Measurements from ENCODE around the gene PPP6R1.

PPP6R1 gene

GRCh38 chr19:55228015-55228391 is 30.8 kb downstream of the PPP6R1 start:
- Histone ChIP-seq H2BK15ac (replicated peaks; ENCODE audit: low read depth) (no peak overlapping the region), H3K4me2 (ENCODE audit: low read length) (no peak overlapping the region), H3K79me1 (ENCODE audit: low read length) (no peaks in the 10 kb centered on the region), H3K27me3 (ENCODE audit: insufficient read depth, low read length, poor library complexity) (no peaks in the 10 kb centered on the region), H3K56ac (ENCODE audit: low read length) (no peak overlapping the region), H3K18ac (ENCODE audit: low read length) (no peak overlapping the region), H3K4me1 (ENCODE audit: control insufficient read depth, low read depth, low read length) (no peaks in the 10 kb centered on the region), H3K27ac (ENCODE audit: low read depth, low read length) (no peak overlapping the region), H4K8ac (ENCODE audit: low read depth, low read length) (no peak overlapping the region), H3K4me3 (ENCODE audit: low read length) (no peak overlapping the region), H4K5ac (ENCODE audit: low read length) (no peak overlapping the region), H3K79me2 (ENCODE audit: control insufficient read depth, insufficient read depth, low read length) (no peaks in the 10 kb centered on the region), H3K23ac (ENCODE audit: low read length) (no peak overlapping the region), H3K36me3 (ENCODE audit: control insufficient read depth, insufficient read depth, low read length) (peaks cover 14% of the 10 kb centered on the region), H2BK120ac (ENCODE audit: low read depth, low read length) (no peak overlapping the region), H2BK5ac (ENCODE audit: low read length) (no peak overlapping the region), H2AK5ac (ENCODE audit: low read length) (no peak overlapping the region), H3K4ac (ENCODE audit: low read depth, low read length) (no peak overlapping the region), H3K9ac (ENCODE audit: low read length) (no peak overlapping the region)
- no peak for DNase-seq
- WGBS (ENCODE audit: extremely low coverage, insufficient coverage, low lambda C conversion rate), result no CpG with 5 or more reads among the region's 17 CpGs

- Histone ChIP-seq H2BK5ac (ENCODE audit: low read length) (no peak overlapping the region), H4K5ac (ENCODE audit: low read length) (no peak overlapping the region), H3K36me3 (ENCODE audit: control insufficient read depth, insufficient read depth, low read length) (peaks cover 12% of the 10 kb centered on the region), H3K27me3 (ENCODE audit: insufficient read depth, low read length, poor library complexity) (no peaks in the 10 kb centered on the region), H3K56ac (ENCODE audit: low read length) (no peak overlapping the region), H3K27ac (ENCODE audit: low read depth, low read length) (no peak overlapping the region), H3K4me3 (ENCODE audit: low read length) (no peak overlapping the region), H4K8ac (ENCODE audit: low read depth, low read length) (no peak overlapping the region), H2BK120ac (ENCODE audit: low read depth, low read length) (no peak overlapping the region), H3K9ac (ENCODE audit: low read length) (no peak overlapping the region), H2BK15ac (replicated peaks; ENCODE audit: low read depth) (no peak overlapping the region), H3K18ac (ENCODE audit: low read length) (no peak overlapping the region), H3K4me1 (ENCODE audit: control insufficient read depth, low read depth, low read length) (no peaks in the 10 kb centered on the region), H3K23ac (ENCODE audit: low read length) (no peak overlapping the region), H3K79me1 (ENCODE audit: low read length) (no peaks in the 10 kb centered on the region), H3K79me2 (ENCODE audit: control insufficient read depth, insufficient read depth, low read length) (no peaks in the 10 kb centered on the region), H3K4me2 (ENCODE audit: low read length) (no peak overlapping the region), H2AK5ac (ENCODE audit: low read length) (no peak overlapping the region), H3K4ac (ENCODE audit: low read depth, low read length) (no peak overlapping the region)
- DNase-seq, result no peak
- WGBS (ENCODE audit: extremely low coverage, insufficient coverage, low lambda C conversion rate), result no CpG with 5 or more reads among the region's 25 CpGs
Measured at GRCh38 chr19:55227241-55228014, 31.4 kb downstream of the PPP6R1 start.

- no peak overlapping the region for H3K56ac ChIP-seq (ENCODE audit: low read length)
- no peak overlapping the region for H3K4me2 ChIP-seq (ENCODE audit: low read length)
- no CpG with 5 or more reads among the region's 18 CpGs for WGBS (ENCODE audit: extremely low coverage, insufficient coverage, low lambda C conversion rate)
- no peak overlapping the region for H3K4me3 ChIP-seq (ENCODE audit: low read length)
- no peak overlapping the region for H4K8ac ChIP-seq (ENCODE audit: low read depth, low read length)
- no peaks in the 10 kb centered on the region for H3K79me2 ChIP-seq (ENCODE audit: control insufficient read depth, insufficient read depth, low read length)
- no peak overlapping the region for H3K18ac ChIP-seq (ENCODE audit: low read length)
- H3K23ac ChIP-seq (ENCODE audit: low read length), result no peak overlapping the region
- H2BK120ac ChIP-seq (ENCODE audit: low read depth, low read length), result no peak overlapping the region
- no peak overlapping the region for H3K9ac ChIP-seq (ENCODE audit: low read length)
- no peak overlapping the region for H4K5ac ChIP-seq (ENCODE audit: low read length)
- no peak overlapping the region for H3K4ac ChIP-seq (ENCODE audit: low read depth, low read length)
- no peak overlapping the region for H2BK5ac ChIP-seq (ENCODE audit: low read length)
- H3K79me1 ChIP-seq (ENCODE audit: low read length), result no peaks in the 10 kb centered on the region
- no peaks in the 10 kb centered on the region for H3K27me3 ChIP-seq (ENCODE audit: insufficient read depth, low read length, poor library complexity)
- peaks cover 10% of the 10 kb centered on the region for H3K36me3 ChIP-seq (ENCODE audit: control insufficient read depth, insufficient read depth, low read length)
- no peaks in the 10 kb centered on the region for H3K4me1 ChIP-seq (ENCODE audit: control insufficient read depth, low read depth, low read length)
- no peak overlapping the region for H2BK15ac ChIP-seq (replicated peaks; ENCODE audit: low read depth)
- DNase-seq, result no peak
- no peak overlapping the region for H2AK5ac ChIP-seq (ENCODE audit: low read length)
- H3K27ac ChIP-seq (ENCODE audit: low read depth, low read length), result no peak overlapping the region
Measured at GRCh38 chr19:55226788-55227187, 32.0 kb downstream of the PPP6R1 start.

GRCh38 chr19:55226273-55226672 is 32.5 kb downstream of the PPP6R1 start:
- no peak overlapping the region for H4K5ac ChIP-seq (ENCODE audit: low read length)
- no peak overlapping the region for H3K9ac ChIP-seq (ENCODE audit: low read length)
- WGBS (ENCODE audit: extremely low coverage, insufficient coverage, low lambda C conversion rate), result no CpG with 5 or more reads among the region's 9 CpGs
- H3K18ac ChIP-seq (ENCODE audit: low read length), result no peak overlapping the region
- H3K36me3 ChIP-seq (ENCODE audit: control insufficient read depth, insufficient read depth, low read length), result peaks cover 9% of the 10 kb centered on the region
- no peaks in the 10 kb centered on the region for H3K27me3 ChIP-seq (ENCODE audit: insufficient read depth, low read length, poor library complexity)
- H3K27ac ChIP-seq (ENCODE audit: low read depth, low read length), result no peak overlapping the region
- H3K4ac ChIP-seq (ENCODE audit: low read depth, low read length), result no peak overlapping the region
- no peaks in the 10 kb centered on the region for H3K4me1 ChIP-seq (ENCODE audit: control insufficient read depth, low read depth, low read length)
- no peak overlapping the region for H2BK120ac ChIP-seq (ENCODE audit: low read depth, low read length)
- no peak overlapping the region for H2AK5ac ChIP-seq (ENCODE audit: low read length)
- H3K79me1 ChIP-seq (ENCODE audit: low read length), result no peaks in the 10 kb centered on the region
- H2BK5ac ChIP-seq (ENCODE audit: low read length), result no peak overlapping the region
- H4K8ac ChIP-seq (ENCODE audit: low read depth, low read length), result no peak overlapping the region
- DNase-seq, result no peak
- H3K4me3 ChIP-seq (ENCODE audit: low read length), result no peak overlapping the region
- H3K23ac ChIP-seq (ENCODE audit: low read length), result no peak overlapping the region
- H3K4me2 ChIP-seq (ENCODE audit: low read length), result no peak overlapping the region
- H3K79me2 ChIP-seq (ENCODE audit: control insufficient read depth, insufficient read depth, low read length), result no peaks in the 10 kb centered on the region
- H2BK15ac ChIP-seq (replicated peaks; ENCODE audit: low read depth), result no peak overlapping the region
- no peak overlapping the region for H3K56ac ChIP-seq (ENCODE audit: low read length)

DNA sequence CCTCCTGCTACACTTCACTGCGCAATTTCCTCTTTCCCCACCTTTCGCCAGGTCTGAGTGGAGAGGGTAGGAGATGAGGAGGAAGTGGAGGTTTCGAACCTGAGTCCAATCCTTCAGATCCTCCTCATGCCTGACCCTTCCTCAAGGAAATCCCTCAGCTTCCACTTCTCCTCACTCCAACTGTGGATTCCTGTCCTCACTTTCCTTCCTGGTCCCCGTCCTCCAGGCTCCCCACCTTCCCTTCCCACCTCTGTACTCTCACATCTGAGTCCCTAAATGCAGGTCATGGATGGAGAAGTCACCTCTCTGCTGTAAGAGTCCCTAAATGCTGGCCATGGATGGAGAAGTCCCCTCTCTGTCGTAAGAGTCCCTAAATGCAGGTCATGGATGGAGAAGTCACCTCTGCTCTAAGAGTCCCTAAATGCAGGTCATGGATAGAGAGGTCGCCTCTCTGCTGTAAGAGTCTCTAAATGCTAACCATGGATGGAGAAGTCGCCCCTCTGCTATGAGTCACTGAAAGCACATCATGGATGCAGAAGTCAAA is 33.3 kb downstream of the PPP6R1 start:
- Histone ChIP-seq H2BK120ac (ENCODE audit: low read depth, low read length) (no peak overlapping the region), H3K4ac (ENCODE audit: low read depth, low read length) (no peak overlapping the region), H3K79me1 (ENCODE audit: low read length) (no peaks in the 10 kb centered on the region), H3K27ac (ENCODE audit: low read depth, low read length) (no peak overlapping the region), H4K5ac (ENCODE audit: low read length) (no peak overlapping the region), H3K36me3 (ENCODE audit: control insufficient read depth, insufficient read depth, low read length) (peaks cover 5% of the 10 kb centered on the region), H3K27me3 (ENCODE audit: insufficient read depth, low read length, poor library complexity) (no peaks in the 10 kb centered on the region), H3K23ac (ENCODE audit: low read length) (no peak overlapping the region), H2BK15ac (replicated peaks; ENCODE audit: low read depth) (no peak overlapping the region), H2AK5ac (ENCODE audit: low read length) (no peak overlapping the region), H3K4me1 (ENCODE audit: control insufficient read depth, low read depth, low read length) (no peaks in the 10 kb centered on the region), H3K18ac (ENCODE audit: low read length) (no peak overlapping the region), H3K4me2 (ENCODE audit: low read length) (no peak overlapping the region), H3K9ac (ENCODE audit: low read length) (no peak overlapping the region), H3K79me2 (ENCODE audit: control insufficient read depth, insufficient read depth, low read length) (no peaks in the 10 kb centered on the region), H4K8ac (ENCODE audit: low read depth, low read length) (no peak overlapping the region), H3K4me3 (ENCODE audit: low read length) (no peak overlapping the region), H3K56ac (ENCODE audit: low read length) (no peak overlapping the region), H2BK5ac (ENCODE audit: low read length) (no peak overlapping the region)
- DNase-seq, result peak; percentile 8
- WGBS (ENCODE audit: extremely low coverage, insufficient coverage, low lambda C conversion rate), result no CpG with 5 or more reads among the region's 7 CpGs

Measured in mesendoderm (in vitro differentiated cells).